ENCODE data around the gene PSAPL1.

PSAPL1 gene

GRCh38 chr4:7434766-7435150, at the start of gene PSAPL1:
Gene PSAPL1, minus strand, starts transcription at chr4:7434930. Its CDS starts 51 bp downstream, at chr4:7434879.
- ChIA-PET POLR2A (no interaction called here), CTCF (no interaction called here)
- DNase-seq (ENCODE audit: extremely low spot score), result no peak
- TF ChIP-seq, protein P1, sequence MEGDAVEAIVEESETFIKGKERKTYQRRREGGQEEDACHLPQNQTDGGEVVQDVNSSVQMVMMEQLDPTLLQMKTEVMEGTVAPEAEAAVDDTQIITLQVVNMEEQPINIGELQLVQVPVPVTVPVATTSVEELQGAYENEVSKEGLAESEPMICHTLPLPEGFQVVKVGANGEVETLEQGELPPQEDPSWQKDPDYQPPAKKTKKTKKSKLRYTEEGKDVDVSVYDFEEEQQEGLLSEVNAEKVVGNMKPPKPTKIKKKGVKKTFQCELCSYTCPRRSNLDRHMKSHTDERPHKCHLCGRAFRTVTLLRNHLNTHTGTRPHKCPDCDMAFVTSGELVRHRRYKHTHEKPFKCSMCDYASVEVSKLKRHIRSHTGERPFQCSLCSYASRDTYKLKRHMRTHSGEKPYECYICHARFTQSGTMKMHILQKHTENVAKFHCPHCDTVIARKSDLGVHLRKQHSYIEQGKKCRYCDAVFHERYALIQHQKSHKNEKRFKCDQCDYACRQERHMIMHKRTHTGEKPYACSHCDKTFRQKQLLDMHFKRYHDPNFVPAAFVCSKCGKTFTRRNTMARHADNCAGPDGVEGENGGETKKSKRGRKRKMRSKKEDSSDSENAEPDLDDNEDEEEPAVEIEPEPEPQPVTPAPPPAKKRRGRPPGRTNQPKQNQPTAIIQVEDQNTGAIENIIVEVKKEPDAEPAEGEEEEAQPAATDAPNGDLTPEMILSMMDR (IDR thresholded peaks at IDR 0.05; ENCODE audit: control extremely low read depth, extremely low read depth, low read depth, missing control alignments), result no peak

GRCh38 chr4:7481227-7481626, 46.5 kb upstream of the PSAPL1 start:
- ChIA-PET CTCF (no interaction called here), POLR2A (no interaction called here)
- TF ChIP-seq, protein P1 (IDR thresholded peaks at IDR 0.05; ENCODE audit: control extremely low read depth, extremely low read depth, low read depth, missing control alignments), result no peak
- DNase-seq (ENCODE audit: extremely low spot score), result no peak

DNA sequence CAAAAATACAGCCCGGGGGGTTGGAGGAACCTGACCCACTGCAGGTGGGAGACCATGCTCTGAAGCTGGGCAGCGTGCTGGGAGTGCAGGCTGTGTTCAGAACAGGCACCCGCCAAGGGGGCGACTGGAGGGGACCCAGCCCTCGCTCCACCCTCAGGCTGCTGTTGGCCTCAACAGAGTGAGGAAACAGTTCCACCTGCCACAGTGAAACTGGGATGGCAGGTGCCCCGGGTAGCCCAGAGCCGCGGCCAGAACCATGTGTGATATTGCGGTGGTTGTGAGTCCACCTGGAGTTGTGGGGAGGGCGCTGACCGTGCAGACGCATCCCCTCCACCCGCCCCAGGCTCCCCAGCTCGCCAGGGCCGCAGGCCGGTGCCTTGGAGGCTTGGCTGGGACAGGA, 45.7 kb upstream of the PSAPL1 start:
- TF ChIP-seq, protein P1 (IDR thresholded peaks at IDR 0.05; ENCODE audit: control extremely low read depth, extremely low read depth, low read depth, missing control alignments), result no peak
- ChIA-PET CTCF (no interaction called here), POLR2A (no interaction called here)
- no peak for DNase-seq (ENCODE audit: extremely low spot score)

GRCh38 chr4:7478665-7479064, 43.9 kb upstream of the PSAPL1 start:
- no peak for DNase-seq (ENCODE audit: extremely low spot score)
- ChIA-PET POLR2A (no interaction called here), CTCF (interaction anchor here (0.9 kb wide), 1 partner anchor 14 kb away, joined by 3 read pairs; no protein-coding TSS in a partner anchor)
- TF ChIP-seq, protein P1 (IDR thresholded peaks at IDR 0.05; ENCODE audit: control extremely low read depth, extremely low read depth, low read depth, missing control alignments), result no peak

- DNase-seq (ENCODE audit: extremely low spot score), result no peak
- POLR2A ChIA-PET, result no interaction called here
- TF ChIP-seq, protein P1 (IDR thresholded peaks at IDR 0.05; ENCODE audit: control extremely low read depth, extremely low read depth, low read depth, missing control alignments), result no peak
- CTCF ChIA-PET, result no interaction called here
These were observed 43.0 kb upstream of the PSAPL1 start for GRCh38 chr4:7477695-7478094.

DNA sequence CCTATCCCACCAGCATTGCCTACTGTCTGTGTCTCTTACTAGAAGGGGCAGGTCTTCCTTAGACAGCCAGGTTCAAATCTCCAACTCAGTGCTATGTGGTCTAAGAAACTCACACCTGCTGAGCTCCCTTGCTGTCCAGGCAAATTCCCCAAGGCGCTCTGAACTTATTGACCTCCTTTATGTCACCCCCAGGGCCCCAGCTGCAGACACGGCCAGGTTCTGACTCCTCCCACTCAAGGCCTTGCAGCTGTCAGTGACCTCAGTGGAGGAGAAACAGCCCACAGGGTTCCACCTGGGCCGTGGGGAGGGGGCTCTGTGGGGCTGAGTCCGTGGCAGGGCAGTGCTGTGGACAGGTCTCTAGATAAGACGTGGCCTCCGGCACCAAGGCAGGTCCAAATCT, 42.1 kb upstream of the PSAPL1 start:
- CTCF ChIA-PET, result no interaction called here
- TF ChIP-seq, protein P1 (IDR thresholded peaks at IDR 0.05; ENCODE audit: control extremely low read depth, extremely low read depth, low read depth, missing control alignments), result no peak
- DNase-seq (ENCODE audit: extremely low spot score), result no peak
- POLR2A ChIA-PET, result no interaction called here

GRCh38 chr4:7475207-7475606, 40.5 kb upstream of the PSAPL1 start:
- POLR2A ChIA-PET, result no interaction called here
- CTCF ChIA-PET, result no interaction called here
- TF ChIP-seq, protein P1 (IDR thresholded peaks at IDR 0.05; ENCODE audit: control extremely low read depth, extremely low read depth, low read depth, missing control alignments), result no peak
- DNase-seq (ENCODE audit: extremely low spot score), result no peak

Data from GM10248 (cell line).